ENCODE data around the gene GALNT17.

GRCh38 chr7:71251706-71252105 lies 119.8 kb downstream of the GALNT17 start:
- TF ChIP-seq POLR2A (IDR thresholded peaks at IDR 0.05; ENCODE audit: low read length) (no peak), GATA1 (IDR thresholded peaks at IDR 0.05; ENCODE audit: low read depth, low read length) (no peak)

Data from erythroblast (primary cell).